Ramos (cell line): Measurements from ENCODE around the gene LRCH2.

Experiments
- in situ Hi-C: fragments of 300-500 bp; cut with MboI; formaldehyde crosslinking; loops from one replicate; pipeline ENCODE4 v1.14.3; 2022; ENCODE audit warnings: low sequenced_read_pairs; ENCODE audit not compliant: unreplicated experiment

The LRCH2 gene

DNA sequence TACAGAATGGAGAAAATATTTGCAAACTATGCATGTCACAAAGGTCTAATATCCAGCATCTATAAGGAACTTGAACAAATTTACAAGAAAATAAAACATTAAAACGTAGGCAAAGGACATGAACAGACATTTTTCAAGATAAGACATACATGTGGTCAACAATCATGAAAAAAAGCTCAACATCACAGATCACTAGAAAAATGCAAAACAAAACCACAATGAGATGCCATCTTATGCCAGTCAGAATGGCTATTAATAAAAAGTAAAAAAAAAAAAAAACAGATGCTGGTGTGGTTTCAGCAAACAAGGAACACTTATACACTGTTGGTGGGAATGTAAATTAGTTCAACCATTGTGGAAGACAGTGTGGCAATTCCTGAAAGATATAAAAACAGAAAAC is 140.7 kb downstream of the LRCH2 start:
- in situ Hi-C loops, result no loop called here

DNA sequence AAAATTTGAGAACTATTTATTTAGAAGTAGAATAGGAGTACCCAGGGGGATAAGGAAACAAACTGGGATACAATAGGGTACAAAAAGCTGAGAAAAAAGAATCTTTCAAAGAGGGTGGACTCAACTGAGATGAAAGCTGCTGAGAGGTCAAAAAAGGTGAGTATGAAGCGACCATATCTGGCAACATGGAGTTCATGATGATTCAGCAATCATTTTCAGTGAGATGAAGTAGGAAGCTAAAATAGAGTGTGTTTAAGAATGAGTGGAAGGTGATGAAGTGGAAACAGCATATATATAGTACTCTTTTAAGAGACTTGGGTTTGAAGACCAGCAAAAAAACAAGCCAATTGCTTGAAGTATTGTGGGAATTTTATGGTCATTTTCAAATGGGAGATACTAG is 144.5 kb downstream of the LRCH2 start:
- in situ Hi-C loops, result no loop called here

DNA sequence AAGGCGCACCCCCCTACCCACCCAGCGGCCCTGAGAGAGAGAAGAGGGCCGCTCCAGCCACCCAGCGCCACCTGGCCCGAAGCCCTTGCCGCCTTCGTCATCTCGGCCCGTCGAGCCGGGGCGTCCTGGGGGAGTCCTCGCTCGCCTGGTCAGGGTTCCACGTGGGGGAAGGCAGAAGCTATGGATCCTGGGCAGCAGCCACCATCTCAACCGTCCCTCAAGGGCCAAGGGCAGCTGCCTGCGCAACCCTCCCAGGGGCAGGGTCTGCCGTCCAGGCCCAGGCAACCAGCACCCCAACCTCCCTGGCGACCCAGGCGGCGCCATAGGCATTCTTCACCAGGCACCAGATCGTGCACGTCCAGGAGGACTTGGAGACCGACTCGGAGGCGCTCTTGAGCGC is 165.0 kb downstream of the LRCH2 start:
- in situ Hi-C loops, result no loop called here

DNA sequence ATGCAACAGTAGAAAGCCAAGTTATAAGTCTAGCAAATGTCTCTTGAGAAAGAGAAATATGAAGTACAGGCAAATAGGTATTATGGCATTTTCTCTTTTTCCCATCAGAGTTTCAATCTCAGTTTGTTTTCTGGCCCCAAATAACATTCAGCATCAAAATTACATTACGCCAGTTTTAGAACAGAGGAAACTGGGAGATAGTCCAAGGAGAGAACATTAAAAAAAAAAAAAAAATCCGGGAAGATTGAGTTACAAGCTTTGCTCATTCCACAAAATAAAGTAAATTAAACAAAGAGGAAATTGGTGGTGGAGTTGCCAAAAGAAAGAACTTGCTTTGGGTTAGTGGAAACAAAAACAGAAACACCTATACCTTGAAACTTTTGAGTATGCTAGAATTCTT is 166.1 kb downstream of the LRCH2 start:
- in situ Hi-C loops, result no loop called here

DNA sequence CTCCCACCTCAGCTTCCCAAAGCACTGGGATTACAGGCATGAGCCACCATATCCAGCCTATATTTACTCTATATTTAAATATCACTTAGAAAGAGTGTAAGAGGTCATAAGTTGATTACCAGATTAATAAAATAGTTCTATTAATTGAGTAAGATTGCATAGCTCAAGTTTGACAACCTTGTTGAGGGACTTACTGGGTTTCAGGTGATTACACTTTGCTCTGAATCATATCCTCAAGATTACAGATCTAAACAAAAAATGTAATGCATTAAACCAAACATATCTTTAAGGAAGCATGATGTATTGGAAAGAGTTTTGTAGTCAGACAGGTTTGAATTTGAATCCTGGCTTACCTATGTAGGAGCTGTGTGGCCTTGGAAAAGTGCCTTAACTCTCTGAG is 168.6 kb downstream of the LRCH2 start:
- in situ Hi-C loops, result no loop called here
